ENCODE results near the gene ERVV-1.
"Not testable (repeated sequence)": the region's sequence is repeated elsewhere in the genome, so short reads cannot be mapped to it uniquely, and the experiment has no call there.

ERVV-1 gene, protein sequence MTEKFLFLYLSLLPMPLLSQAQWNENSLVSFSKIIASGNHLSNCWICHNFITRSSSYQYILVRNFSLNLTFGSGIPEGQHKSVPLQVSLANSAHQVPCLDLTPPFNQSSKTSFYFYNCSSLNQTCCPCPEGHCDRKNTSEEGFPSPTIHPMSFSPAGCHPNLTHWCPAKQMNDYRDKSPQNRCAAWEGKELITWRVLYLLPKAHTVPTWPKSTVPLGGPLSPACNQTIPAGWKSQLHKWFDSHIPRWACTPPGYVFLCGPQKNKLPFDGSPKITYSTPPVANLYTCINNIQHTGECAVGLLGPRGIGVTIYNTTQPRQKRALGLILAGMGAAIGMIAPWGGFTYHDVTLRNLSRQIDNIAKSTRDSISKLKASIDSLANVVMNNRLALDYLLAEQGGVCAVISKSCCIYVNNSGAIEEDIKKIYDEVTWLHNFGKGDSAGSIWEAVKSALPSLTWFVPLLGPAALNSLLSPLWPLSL

DNA sequence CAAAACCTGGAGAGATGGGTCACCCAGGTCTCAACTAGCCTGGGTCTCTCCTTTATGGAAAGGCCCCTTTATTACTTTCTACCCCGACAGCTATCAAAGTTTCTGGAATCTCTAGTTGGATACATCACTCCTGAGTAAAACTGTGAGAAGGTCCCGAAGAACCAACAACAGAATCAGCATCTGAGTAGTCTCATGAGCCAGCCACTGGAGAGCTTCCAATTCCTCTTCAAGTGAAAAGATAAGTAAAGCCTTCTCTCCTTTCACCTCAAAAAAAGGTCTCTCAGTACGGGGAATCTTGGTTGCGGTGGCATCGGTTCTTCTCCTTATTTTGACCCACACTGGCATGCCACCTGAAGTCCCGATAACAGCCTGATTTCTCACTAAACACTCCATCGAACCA is at the start of gene ERVV-1:
TSS of gene ERVV-1 (plus strand) at position 301 of the 400 bp plus-strand sequence. CDS start 170 bp downstream, outside the sequence.
- DNase-seq: no peak

DNA sequence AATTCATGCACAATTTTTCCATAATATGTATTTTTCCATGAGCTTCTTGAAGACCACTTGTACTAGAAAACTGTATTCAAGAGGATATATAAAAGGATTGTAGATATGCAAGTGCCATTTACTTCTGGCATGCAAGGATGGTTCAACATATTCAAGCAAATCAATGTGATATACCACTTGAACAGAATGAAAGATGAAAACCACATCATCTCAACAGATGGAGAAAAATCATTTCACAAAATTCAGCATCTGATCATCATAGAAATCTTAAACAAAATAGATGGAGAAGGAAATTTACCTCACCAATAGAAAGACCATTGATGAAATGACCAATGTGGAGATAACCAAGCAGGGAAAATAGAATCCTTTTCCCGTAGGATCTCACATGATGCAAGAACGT is 45.9 kb upstream of the ERVV-1 start:
- DNase-seq: no peak

DNA sequence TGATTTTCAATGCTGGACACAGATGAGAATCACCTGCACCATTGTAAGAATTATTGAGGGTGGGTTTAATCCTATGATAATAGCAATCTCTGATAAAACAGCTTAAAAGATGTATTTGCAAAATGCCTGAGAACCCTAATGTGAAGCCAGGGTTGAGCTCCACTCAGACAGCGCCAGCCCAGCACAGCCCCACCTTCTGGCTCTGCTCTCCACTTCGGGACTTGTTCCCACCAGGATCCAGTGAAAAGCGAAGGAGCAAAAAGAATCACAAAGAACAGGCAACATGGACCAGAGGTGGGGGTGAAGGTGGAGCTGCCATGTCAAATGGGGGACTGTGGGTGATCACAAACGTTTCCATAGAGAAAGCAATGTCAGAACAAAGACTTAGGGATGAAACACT is 32.4 kb upstream of the ERVV-1 start:
- no peak for DNase-seq

DNA sequence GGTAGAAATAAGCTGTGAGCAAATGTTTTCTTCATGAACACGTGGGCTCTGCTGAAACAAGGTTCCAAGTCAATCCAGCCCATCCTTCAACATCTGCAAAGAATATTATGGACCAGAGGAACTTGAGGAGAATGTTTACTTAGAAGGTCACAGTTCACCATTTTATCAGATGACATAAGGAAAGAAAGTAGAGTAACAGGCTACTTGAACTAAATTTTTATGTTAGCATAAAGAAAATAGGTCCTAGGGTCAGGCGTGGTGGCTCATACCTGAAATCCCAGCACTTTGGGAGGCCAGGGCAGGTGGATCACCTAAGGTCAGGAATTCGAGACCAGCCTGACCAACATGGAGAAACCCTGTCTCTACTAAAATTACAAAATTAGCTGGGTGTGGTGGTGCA is 30.6 kb upstream of the ERVV-1 start:
- not testable (repeated sequence) for DNase-seq

DNA sequence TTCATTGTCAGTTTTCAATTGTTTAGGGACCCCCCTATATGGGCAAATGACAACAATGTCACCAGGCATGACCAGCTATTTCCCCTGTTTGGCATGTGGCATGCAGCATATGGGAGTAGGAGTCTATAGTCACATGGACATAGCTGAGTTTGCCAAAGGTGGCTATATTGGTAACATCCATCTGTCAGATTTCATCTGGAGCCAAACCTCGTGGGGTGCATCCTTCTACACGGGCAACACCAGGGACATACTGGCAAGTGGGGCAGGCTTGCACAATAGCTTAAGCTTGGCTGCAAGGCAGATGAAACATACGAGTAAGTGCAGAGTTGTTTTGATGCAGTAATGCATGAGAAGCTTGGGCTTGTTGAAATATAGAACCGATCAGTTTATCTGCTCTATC is 26.5 kb upstream of the ERVV-1 start:
- DNase-seq: no peak

DNA sequence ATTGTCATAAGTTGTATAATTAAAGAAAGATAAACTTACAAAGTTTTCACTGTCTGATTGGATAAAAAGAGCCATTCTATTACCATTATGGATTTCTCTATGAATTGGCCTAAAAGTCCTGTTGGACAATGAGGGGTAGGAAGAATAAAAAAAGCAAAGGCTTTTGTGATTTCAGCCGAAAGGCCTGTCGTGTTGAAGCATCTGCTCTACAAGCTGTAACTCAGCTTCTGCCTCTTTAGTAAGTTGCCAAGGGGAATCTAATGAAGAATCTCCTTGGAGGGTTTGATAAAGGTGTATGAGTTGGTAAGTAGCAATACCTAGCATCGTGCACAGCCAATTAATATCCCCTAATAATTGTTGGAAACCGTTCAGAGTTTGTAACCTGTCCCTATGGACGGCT is 25.2 kb upstream of the ERVV-1 start:
- no peak for DNase-seq

DNA sequence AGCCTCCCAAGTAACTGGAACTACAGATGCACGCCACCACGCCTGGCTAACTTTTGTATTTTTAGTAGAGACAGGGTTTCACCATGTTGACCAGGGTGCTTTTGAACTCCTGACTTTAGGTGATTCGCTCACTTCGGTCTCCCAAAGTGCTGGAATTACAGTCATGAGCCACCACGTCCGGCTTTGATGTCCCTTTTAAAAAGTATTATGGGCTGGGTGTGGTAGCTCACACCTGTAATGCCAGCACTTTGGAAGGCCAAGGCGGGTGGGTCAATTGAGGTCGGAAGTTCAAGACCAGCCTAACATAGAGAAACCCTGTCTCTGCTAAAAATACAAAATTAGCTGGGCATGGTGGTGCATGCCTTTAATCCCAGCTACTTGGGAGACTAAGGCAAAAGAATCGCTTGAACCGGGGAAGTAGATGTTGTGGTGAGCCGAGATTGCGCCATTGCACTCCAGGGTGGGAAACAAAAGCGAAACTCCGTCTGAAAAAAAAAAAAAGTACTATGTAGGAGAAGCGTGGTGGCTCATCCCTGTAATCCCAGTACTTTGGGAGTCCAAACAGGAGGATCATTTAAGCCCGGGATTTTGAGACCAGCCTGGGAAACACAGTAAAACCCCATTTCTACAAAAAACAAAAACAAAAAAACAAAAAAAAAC is 22.8 kb upstream of the ERVV-1 start:
- no peak for DNase-seq

DNA sequence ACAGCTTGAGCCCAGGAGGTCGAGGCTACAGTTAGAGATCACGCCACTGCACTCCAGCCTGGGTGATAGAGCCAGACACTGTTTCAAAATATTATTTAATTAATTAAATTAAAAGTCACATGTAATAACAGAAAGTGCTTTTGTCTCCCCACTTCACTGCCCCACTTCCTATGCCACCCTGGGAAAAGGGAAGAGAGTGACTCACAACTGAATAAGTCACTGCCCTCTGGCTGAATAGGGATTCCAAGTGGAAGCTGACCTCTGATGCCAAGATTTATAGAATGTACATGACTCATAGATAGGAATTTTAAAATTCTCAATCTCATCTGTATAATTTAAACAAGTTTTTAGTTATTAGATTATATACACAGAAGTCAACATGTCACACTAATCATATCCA is 22.2 kb upstream of the ERVV-1 start:
- no peak for DNase-seq

DNA sequence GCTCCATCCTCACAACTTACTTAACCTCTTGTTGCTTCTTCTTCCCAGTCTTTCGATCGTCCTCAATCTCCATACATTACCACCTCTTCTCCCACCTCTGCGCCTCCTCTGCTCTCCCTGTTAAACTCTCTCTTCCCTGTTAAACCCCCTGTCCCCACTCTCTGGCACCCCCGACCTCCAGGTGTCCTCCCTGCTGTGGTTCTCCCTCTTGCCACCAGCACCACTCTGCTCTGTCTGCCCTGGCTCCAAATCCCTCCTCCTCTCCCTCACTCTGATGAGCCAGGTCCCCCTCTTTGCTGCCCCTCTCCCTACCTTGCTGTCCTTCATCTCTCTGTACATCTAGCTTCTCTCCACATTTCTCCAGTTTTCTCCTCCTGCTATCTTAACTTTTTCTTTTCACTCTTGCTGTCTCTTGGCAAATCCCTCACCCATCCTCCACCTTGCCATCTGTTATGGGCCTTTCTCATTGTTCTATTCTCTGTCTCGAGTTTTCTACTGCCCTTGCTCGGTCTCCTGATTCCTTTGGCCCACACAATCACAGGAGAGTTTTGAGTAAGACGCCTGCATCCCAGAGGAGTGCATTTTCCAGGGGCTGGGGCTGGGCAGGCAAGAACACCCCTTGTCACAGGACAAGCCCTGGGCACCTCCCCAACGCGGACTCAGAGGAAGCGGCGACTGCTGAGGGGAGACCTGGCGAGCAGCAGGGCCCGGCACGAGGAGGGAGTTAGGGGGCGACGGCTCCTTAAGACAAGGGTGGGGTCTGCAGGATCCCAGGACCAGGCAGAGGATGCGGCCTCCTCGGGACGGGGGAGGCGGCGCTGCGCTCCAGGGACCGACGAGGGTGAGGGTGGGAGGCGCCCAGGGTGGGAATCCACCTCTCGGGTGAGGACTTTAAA is 21.4 kb upstream of the ERVV-1 start:
- no peak for DNase-seq

DNA sequence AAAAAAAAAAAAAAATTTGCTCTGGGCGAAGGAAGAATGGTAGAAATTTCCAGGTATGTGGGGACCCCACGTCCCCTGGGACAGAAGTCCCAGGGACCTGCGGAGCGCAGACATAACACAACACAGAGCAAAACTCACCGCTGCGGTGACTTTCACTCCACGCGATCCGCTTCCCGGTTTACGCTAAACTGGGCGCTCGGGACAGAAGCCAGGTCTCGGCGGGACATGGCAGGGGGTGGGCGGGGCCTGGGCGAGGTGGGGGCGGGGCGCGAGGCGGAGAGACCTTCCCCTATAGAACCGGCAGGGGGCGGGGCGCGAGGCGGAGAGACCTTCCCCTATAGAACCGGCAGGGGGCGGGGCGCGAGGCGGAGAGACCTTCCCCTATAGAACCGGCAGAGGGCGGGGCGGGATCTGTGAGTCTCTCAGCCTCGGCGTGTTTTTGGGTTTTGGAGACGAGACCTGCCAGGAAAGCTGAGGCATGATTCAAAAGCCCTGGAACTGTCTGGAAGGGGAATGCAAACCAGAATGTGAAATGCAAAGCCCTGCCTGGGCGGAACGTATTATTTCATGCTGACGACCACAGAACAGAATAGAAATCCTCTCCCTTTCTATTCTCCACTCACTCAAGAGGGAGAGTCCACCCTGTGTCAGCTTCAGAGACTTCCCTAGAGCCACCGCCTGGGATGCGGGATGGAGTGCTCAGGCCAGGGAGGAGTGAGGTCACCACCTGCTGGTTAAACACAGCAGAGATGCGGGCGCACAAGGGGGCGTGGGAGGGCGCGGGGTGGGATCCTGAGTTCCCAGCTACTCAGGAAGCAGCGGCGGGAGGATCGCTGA is 20.2 kb upstream of the ERVV-1 start:
- DNase-seq: peak; percentile 84

DNA sequence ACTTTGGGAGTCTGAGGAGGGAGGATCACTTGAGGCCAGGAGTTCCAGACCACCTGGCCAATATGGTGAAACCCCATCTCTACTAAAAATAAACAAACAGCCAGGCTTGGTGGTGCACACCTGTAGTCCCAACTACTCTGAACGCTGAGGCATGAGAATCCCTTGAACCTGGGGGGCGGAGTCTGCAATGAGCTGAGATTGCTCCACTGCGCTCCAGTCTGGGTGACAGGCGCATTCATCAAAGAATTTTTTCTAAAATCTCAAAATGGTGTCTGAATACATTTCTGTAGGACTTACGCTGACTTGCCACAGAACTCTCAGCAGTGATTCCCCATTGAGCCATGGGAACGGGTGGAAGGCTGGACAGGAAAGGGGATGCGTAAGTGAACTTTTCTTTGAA is 18.0 kb upstream of the ERVV-1 start:
- DNase-seq: no peak

DNA sequence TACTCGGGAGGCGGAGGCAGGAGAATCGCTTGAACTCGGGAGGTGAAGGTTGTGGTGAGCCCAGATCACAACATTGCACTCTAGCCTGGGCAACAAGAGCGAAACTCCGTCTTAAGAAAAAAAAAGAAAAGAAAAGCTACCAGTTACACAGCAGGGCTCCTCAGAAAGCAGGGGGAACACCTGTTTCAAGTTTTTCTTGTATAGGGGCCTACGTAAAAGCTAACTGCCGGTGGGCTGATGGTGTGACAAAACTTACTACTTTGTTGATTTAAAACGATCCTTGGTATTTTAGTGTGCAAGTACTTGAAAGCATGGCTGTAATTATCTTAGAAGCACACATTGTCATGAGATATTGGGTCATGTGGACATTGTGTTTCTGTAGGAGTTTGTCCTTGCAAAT is 15.7 kb upstream of the ERVV-1 start:
- DNase-seq: no peak

DNA sequence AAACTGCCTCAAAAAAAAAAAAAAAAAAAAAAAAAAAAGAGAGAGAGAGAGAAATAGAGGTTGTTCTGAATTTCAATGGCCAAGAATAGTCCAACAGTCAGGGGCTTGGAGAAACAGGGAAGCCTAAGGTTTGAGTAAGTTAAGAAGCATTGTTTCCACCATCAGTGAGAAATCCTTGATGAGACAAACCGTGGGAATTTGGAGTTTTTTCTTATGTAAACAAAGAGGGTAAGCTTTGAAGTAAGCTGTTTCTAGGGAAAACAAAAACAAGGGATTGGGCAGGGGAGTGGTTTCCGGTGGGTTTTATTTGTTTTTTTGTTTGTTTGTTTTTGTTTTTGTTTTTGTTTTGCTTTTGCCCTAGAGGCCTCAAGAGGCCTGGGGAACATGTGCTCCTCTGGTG is 11.2 kb upstream of the ERVV-1 start:
- DNase-seq: no peak

DNA sequence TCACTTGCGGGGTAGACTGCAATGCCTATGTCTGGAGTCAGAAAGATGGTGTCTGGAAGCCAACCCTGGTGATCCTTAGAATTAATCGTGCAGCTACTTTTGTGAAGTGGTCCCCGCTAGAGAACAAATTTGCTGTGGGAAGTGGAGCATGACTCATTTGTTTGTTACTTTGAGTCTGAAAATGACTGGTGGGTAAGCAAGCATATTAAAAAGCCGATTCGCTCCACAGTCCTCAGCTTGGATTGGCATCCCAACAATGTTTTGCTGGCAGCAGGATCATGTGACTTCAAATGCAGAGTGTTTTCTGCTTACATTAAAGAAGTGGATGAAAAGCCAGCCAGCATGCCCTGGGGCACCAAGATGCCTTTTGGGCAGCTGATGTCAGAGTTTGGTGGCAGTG is 9.5 kb upstream of the ERVV-1 start:
- no peak for DNase-seq

DNA sequence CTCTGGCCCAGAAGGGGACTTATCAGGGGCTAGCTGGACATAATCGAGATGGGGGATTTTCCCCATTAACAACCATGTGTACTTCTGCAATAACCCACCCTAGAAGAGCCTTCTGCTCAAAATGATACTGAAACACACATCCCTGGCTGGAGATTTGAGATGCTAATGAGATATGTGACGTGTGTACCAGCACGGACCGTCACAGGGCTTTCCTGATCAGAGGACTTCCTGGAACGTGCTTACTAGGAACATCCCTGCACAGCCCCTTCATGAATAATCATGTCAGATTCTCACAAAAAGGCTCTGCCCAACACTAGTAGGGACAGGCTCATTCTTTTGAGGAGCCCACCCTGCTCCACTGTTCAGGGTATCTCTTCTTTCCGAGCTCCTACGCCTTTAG is 6.5 kb upstream of the ERVV-1 start:
- DNase-seq: no peak

DNA sequence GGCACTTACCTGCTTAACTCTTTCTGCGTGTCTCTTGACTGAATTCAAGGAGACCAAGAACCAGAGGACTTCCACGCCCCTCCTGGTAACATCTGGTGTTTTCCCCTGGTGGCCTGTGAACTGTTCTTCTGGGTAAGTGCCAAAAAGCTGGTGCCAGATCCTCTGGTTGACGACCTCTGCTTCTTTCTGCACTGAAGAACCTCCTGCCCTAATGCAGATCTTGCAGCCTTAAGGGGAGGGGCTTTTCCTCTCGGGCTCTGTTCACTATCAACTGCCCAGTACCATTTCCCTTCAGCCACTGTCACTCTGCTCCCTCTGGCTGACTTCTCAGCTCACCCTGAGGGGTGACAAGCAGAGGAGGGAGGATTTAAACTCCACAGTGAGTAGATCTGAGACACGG is 6.1 kb upstream of the ERVV-1 start:
- DNase-seq: no peak

DNA sequence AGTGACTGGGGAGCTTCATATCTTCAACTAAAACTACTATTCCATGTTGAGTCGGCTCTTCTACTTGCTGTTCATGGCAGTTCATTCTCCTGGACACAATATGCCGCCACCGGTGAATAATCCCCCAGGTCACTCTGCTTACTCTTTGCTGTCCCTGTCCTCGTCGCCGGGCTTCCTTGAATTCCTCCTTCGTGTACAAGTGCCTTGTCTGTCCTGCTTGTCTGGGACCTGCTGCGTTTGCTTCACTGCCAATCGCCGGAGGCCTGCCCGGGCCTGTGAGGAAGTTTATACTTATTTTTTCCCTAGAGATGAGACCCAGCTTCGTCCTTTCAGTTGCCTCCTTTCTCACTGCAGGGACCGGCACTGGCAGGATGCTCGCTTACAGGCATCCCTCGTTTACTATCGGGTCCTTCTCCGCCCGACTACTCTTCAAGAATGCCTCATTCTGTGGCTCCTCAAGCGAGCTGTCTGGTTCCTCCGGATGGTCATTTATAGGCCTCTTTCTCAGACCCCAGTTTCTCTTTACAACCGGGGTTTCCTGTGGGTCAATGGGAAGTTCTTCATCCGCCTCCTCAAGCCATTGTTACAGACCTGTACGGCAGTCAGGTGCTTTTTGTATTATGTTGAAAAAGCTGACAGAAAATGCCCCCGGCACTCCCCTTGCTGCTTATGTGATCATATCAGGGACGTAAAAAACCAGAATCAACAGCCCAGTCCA is 5.5 kb upstream of the ERVV-1 start:
- DNase-seq: no peak

DNA sequence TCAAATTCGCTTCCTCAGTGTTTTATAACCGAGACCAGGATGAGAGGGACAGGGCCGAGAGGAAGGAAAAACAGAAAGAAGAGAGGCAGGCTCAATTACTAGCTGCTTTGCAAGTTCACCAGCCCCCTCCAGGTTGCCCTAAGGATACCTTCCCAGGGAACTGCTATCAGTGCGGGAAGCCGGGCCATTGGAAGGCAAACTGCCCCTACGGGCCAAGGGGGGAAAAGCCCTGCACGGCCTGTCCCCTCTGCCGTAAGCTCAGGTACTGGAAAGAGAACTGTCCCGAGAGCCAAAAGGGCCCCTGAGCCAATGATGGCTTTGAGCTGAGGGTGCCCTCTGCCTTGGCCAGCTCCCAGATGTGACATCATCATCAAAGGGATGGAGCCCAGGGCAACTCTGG is 3.2 kb upstream of the ERVV-1 start:
- DNase-seq: no peak

DNA sequence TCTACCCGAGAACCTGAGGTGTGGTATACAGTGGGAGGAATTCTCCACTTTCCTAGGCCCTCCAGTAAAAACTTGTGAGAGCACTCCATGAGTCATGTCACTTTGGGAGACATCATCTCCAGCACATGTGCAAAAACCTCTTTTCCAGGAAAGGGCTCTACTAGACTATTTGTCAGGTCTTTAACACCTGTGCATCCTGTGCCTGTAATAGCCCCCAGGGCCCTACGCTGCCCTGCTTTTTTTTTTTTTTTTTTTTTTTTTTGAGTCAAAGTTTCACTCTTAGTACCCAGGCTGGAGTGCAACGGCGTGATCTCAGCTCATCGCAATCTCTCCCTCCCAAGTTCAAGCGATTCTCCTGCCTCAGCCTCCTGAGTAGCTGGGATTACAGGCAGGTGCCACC is 1.7 kb upstream of the ERVV-1 start:
- no peak for DNase-seq

DNA sequence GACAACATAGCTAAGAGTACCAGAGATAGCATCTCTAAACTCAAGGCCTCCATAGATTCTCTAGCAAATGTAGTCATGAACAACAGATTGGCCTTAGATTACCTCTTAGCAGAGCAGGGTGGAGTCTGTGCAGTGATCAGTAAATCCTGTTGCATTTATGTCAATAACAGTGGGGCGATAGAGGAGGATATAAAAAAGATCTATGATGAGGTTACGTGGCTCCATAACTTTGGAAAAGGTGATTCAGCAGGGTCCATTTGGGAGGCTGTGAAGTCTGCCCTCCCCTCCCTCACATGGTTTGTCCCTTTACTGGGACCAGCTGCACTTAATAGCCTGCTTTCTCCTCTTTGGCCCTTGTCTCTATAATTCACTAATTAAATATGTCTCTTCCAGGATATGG is 1.4 kb downstream of the ERVV-1 start:
- DNase-seq: no peak

DNA sequence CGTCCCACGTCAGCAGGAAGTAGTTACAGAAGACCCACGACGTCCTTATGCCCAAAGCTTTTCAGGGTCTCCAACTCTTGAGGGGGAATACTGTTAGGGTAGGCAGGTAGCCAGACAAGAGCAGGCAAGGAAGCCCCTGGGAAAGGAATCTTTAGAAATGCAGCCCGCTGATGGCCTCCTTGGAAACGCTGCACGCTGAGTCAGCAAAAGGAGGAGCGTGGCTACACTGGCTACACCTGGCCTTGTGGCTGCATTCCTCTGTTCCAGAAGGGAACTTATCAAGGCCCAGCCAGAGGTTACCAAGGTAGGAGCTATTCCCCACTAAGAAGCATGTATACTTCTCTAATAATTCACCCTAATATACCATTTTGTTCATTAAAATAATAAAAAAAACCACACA is 2.0 kb downstream of the ERVV-1 start:
- DNase-seq: no peak

DNA sequence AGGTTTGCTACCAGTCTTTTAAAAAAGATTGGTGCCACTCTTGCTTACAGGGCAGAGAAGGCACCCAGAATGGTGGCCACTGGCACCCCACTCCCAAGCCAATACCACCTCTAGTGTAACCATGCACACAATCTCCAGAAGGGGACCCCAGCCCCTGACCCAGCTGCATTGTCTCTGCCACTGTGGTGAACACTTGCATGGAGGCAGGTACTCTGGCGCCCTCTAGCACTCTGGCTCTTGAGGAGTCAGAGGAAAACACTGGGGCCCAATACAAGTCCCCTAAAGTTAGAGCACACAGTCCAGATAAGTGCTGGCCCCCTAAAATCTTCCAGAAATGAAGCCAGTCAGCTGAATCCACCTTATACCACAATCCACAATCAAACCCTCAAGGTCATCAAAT is 6.0 kb downstream of the ERVV-1 start:
- peak; percentile 7 for DNase-seq
